HL-60 (cell line): ENCODE data around the gene POLR2J.

Experiments
- DNase-seq, 2 experiments: peaks; one replicate each; pipeline ENCODE4 v3.0.0-alpha.2; 2010 to 2020; ENCODE audit warnings: low read depth in 1 of 2, low spot score in 1 of 2
- H3K27ac ChIP-seq: fragments of 250-450 bp; sonication (Bioruptor Pico); replicated peaks from 2 replicates; pipeline ENCODE4 v1.5.1; 2020; ENCODE audit warnings: mild to moderate bottlenecking, moderate library complexity
- H3K27me3 ChIP-seq: fragments of 250-450 bp; sonication (Bioruptor Pico); 2 replicates; pipeline ENCODE4 v1.5.1; 2021; ENCODE audit warnings: mild to moderate bottlenecking, moderate library complexity; ENCODE audit not compliant: insufficient read depth, poor library complexity, severe bottlenecking
- H3K4me3 ChIP-seq: replicated peaks from 2 replicates; pipeline ENCODE4 v1.5.1; 2011; ENCODE audit warnings: mild to moderate bottlenecking, control low read depth, low read length; ENCODE audit not compliant: insufficient read depth
- CTCF ChIP-seq: IDR thresholded peaks from one replicate; pipeline ENCODE4 v1.5.1; 2011; ENCODE audit warnings: low read length, control low read depth, inconsistent platforms; ENCODE audit not compliant: insufficient read depth
- GABPA ChIP-seq: IDR thresholded peaks from 2 replicates; pipeline ENCODE4 v1.6.1; 2012; ENCODE audit warnings: low read depth
- POLR2AphosphoS5 ChIP-seq: IDR thresholded peaks from 2 replicates; pipeline ENCODE4 v1.6.1; 2012; ENCODE audit warnings: low read depth
- REST ChIP-seq: IDR thresholded peaks from 2 replicates; pipeline ENCODE4 v1.6.1; 2012; ENCODE audit warnings: low read depth; ENCODE audit not compliant: insufficient replicate concordance
- SPI1 ChIP-seq: IDR thresholded peaks from 2 replicates; pipeline ENCODE4 v1.6.1; 2012; ENCODE audit warnings: low read depth, mild to moderate bottlenecking, borderline replicate concordance

POLR2J gene

GRCh38 chr7:102464577-102465280 lies 14.0 kb downstream of the POLR2J start, which contains the start of the genes ALKBH4 and LRWD1:
Gene ALKBH4 (minus strand): TSS chr7:102464863. CDS start chr7:102464836, 27 bp downstream.
Gene LRWD1 (plus strand): TSS chr7:102464984. CDS start chr7:102465081, 97 bp downstream.
- peak within 1 kb of the TSS; percentile 72 for H3K27ac ChIP-seq
- peak within 1 kb of the TSS; percentile 100 for H3K4me3 ChIP-seq
- DNase-seq: peak; percentile 89 to 93
- TF ChIP-seq GABPA (peak; percentile 79), SPI1 (peak; percentile 52; the same call in 1 of the 2 replicates), REST (no peak), POLR2AphosphoS5 (0 out of 2 replicates have a peak, but pooled peaks have one; percentile 48)
- no peaks in the 10 kb centered on the region for H3K27me3 ChIP-seq

GRCh38 chr7:102463841-102464576 lies 14.7 kb downstream of the POLR2J start:
- no peak for DNase-seq
- Histone ChIP-seq H3K4me3 (peak overlapping the region; percentile 100), H3K27ac (peak overlapping the region; percentile 72)

GRCh38 chr7:102460467-102460866 lies 18.3 kb downstream of the POLR2J start:
- no peak for TF ChIP-seq REST
- TF ChIP-seq CTCF: no peak
- H3K4me3 ChIP-seq: no peak overlapping the region
- H3K27me3 ChIP-seq: no peaks in the 10 kb centered on the region
- no peak overlapping the region for H3K27ac ChIP-seq
- no peak for DNase-seq

More at GRCh38 chr7:102463841-102464576, 14.7 kb downstream of the POLR2J start:
- TF ChIP-seq CTCF (no peak), GABPA (no peak), SPI1 (no peak), POLR2AphosphoS5 (no peak), REST (no peak)
- no peaks in the 10 kb centered on the region for H3K27me3 ChIP-seq
